ENCODE data around the gene CARD11.

CARD11 gene

GRCh38 chr7:3057066-3057420 lies 13.4 kb upstream of the CARD11 start:
- TF ChIP-seq TAF1 (IDR thresholded peaks at IDR 0.05; ENCODE audit: borderline replicate concordance, insufficient read depth, low read length) (no peak), FOXP2 (optimal IDR thresholded peaks at IDR 0.05; ENCODE audit: borderline replicate concordance, extremely low read depth, extremely low read length, insufficient read depth) (no peak), SIN3A (IDR thresholded peaks at IDR 0.05; ENCODE audit: borderline replicate concordance, insufficient read depth, low read length) (no peak), POLR2AphosphoS5 (IDR thresholded peaks at IDR 0.05; ENCODE audit: low read depth, low read length) (no peak), REST (IDR thresholded peaks at IDR 0.05; ENCODE audit: insufficient read depth in 1 of 2, low read depth in 2 of 2, low read length in 2 of 2) (no peak)

DNA sequence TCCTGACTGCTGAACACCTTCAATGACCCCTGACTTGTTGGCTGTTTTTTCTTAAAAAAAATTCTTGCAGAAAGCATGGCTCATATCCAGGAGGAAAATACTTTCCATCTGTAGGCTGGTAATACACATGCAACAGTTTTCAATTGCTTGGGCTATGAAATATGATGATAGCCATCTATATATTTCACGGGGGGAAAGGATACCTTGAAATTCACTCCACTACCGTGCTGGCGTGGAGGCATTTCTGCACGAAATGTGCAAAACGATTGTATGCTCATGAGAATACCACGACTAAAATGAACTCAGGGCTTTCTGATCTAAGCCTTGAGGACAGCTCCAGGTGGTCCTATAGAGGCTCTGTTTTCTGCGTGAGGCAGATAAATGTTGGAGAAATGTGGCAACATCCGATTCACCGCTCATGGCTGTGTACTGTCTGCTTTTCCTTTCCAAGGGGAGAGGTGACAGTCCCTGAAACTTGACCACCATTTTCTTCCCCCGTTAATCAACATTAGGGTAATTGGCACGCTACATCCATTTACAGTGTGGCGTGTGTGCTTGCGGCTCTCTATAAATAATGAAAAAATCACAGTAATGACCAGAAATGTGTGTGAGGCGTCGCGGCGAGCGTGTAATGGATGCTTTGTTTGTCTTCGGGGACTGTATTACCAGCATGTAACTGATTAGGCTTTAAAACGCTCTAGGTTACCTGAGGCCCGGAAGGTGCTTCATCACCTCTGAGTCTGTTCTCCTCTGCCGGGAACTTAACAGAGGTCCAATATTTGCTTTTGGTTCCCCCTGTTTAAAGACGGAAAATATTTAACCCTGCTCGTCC lies 12.8 kb upstream of the CARD11 start:
- no peak for TF ChIP-seq SIN3A (IDR thresholded peaks at IDR 0.05; ENCODE audit: borderline replicate concordance, insufficient read depth, low read length)
- TF ChIP-seq POLR2AphosphoS5 (IDR thresholded peaks at IDR 0.05; ENCODE audit: low read depth, low read length): no peak
- no peak for TF ChIP-seq TAF1 (IDR thresholded peaks at IDR 0.05; ENCODE audit: borderline replicate concordance, insufficient read depth, low read length)
- TF ChIP-seq FOXP2 (optimal IDR thresholded peaks at IDR 0.05; ENCODE audit: borderline replicate concordance, extremely low read depth, extremely low read length, insufficient read depth): no peak
- TF ChIP-seq REST (IDR thresholded peaks at IDR 0.05; ENCODE audit: insufficient read depth in 1 of 2, low read depth in 2 of 2, low read length in 2 of 2): no peak

DNA sequence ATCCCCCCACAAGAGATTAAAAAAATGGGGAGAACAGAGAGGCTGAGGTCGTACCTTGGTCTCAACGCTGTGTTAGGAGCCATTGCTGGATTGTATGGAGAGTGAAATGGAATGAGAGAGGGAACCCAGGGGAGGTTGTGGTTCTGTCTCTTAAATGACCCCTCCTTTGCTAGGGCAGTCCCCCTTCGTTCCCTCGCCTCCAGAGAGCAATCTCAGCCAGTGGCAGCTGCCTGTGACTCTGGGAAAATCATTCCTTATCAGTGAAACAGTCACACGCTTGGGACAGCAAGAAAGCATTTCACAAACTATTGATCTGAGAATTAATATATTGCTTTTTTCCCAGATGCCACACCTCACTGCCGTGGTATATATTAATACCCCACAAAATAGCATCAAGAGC lies 12.0 kb upstream of the CARD11 start:
- TF ChIP-seq TAF1 (IDR thresholded peaks at IDR 0.05; ENCODE audit: borderline replicate concordance, insufficient read depth, low read length) (no peak), FOXP2 (optimal IDR thresholded peaks at IDR 0.05; ENCODE audit: borderline replicate concordance, extremely low read depth, extremely low read length, insufficient read depth) (no peak), POLR2AphosphoS5 (IDR thresholded peaks at IDR 0.05; ENCODE audit: low read depth, low read length) (no peak), SIN3A (IDR thresholded peaks at IDR 0.05; ENCODE audit: borderline replicate concordance, insufficient read depth, low read length) (no peak), REST (IDR thresholded peaks at IDR 0.05; ENCODE audit: insufficient read depth in 1 of 2, low read depth in 2 of 2, low read length in 2 of 2) (no peak)

DNA sequence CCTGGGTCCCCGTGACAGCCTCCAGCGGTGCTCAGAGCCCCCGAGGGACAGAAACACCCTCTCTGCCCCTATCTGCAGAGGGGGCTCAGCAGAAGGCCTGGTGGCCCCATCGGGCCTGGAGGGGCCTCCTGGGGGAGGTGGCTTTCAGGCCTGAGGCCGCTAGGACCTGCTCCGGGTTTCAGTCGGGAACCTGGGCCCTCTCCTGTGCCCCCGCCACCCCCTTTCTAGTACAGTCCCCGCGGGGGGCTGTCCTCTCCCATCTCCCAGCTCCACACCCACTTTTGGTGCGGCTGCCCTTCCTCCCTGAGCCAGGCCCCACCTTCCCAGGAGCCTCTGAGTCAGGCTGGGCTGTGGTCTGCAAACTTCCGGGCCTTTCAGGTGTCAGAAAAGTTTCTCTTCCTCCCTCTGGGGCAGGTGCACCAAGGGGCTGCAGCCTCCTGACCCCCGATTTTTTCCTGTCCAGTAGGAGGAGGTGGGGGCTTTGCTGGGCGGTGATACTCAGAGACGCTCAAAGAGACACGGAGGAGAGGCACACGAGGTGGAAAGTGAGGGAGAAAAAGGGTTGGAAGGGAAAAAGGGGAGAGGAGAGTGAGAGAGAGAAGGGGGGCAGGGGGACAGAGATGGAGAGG lies 692 bp downstream of the CARD11 start:
- TF ChIP-seq FOXP2 (optimal IDR thresholded peaks at IDR 0.05; ENCODE audit: borderline replicate concordance, extremely low read depth, extremely low read length, insufficient read depth) (no peak), TAF1 (IDR thresholded peaks at IDR 0.05; ENCODE audit: borderline replicate concordance, insufficient read depth, low read length) (no peak), REST (IDR thresholded peaks at IDR 0.05; ENCODE audit: insufficient read depth in 1 of 2, low read depth in 2 of 2, low read length in 2 of 2) (no peak), POLR2AphosphoS5 (IDR thresholded peaks at IDR 0.05; ENCODE audit: low read depth, low read length) (no peak), SIN3A (IDR thresholded peaks at IDR 0.05; ENCODE audit: borderline replicate concordance, insufficient read depth, low read length) (no peak)

All from PFSK-1 (cell line).